Measurements from ENCODE around the gene TNFSF4.

DNA sequence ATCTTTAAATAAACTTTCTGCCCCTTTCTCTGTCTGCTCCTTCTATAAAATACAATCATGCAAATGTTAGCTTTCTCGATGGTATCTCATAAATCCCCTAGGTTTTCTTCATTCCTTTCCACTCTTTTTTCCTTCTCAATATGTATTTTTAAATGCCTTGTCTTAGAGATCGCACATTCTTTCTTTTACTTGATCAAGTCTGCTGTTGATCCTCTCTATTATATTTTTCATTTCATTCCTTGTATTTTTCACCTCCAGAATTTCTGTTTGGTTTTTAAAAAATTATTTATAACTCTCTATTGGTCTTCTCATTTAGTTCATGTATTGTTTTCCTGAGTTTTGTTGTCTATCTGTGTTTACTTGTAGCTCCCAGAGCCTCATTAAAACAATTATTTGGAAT lies 36.0 kb downstream of the TNFSF4 start:
- TF ChIP-seq, protein P1, sequence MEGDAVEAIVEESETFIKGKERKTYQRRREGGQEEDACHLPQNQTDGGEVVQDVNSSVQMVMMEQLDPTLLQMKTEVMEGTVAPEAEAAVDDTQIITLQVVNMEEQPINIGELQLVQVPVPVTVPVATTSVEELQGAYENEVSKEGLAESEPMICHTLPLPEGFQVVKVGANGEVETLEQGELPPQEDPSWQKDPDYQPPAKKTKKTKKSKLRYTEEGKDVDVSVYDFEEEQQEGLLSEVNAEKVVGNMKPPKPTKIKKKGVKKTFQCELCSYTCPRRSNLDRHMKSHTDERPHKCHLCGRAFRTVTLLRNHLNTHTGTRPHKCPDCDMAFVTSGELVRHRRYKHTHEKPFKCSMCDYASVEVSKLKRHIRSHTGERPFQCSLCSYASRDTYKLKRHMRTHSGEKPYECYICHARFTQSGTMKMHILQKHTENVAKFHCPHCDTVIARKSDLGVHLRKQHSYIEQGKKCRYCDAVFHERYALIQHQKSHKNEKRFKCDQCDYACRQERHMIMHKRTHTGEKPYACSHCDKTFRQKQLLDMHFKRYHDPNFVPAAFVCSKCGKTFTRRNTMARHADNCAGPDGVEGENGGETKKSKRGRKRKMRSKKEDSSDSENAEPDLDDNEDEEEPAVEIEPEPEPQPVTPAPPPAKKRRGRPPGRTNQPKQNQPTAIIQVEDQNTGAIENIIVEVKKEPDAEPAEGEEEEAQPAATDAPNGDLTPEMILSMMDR (IDR thresholded peaks at IDR 0.05; ENCODE audit: low read depth, low read length): no peak
- no peak for TF ChIP-seq EZH2phosphoT487 (IDR thresholded peaks at IDR 0.05; ENCODE audit: low read depth)

Measured in OCI-LY3 (cell line).